Loucy (cell line): ENCODE measurements around the gene TET2.

Source experiments
- H2AFZ ChIP-seq: fragments of 200-600 bp; sonication (generic); 2 replicates; pipeline ENCODE4 v1.6.0; 2016; ENCODE audit warnings: antibody characterized with exemption, mild to moderate bottlenecking, low read length, moderate library complexity
- H3F3A ChIP-seq: fragments of 200-600 bp; 2 replicates; pipeline ENCODE4 v1.6.0; 2016; ENCODE audit warnings: antibody characterized with exemption, low read depth, mild to moderate bottlenecking
- H3K27me3 ChIP-seq: fragments of 200-600 bp; sonication (generic); 2 replicates; pipeline ENCODE4 v1.6.1; 2014; ENCODE audit warnings: low read length, mild to moderate bottlenecking; ENCODE audit not compliant: insufficient read depth, poor library complexity, severe bottlenecking
- H3K36me3 ChIP-seq: fragments of 200-600 bp; sonication (generic); 2 replicates; pipeline ENCODE4 v1.6.1; 2016; ENCODE audit warnings: low read length; ENCODE audit not compliant: insufficient read depth
- H3K4me1 ChIP-seq: fragments of 200-600 bp; sonication (generic); 2 replicates; pipeline ENCODE4 v1.5.1; 2014; ENCODE audit warnings: low read length, mild to moderate bottlenecking; ENCODE audit not compliant: insufficient read depth, poor library complexity, severe bottlenecking
- H3K4me2 ChIP-seq: fragments of 200-600 bp; sonication (generic); 2 replicates; pipeline ENCODE4 v1.6.0; 2014; ENCODE audit warnings: antibody characterized with exemption, low read length, low read depth, mild to moderate bottlenecking; ENCODE audit not compliant: poor library complexity, severe bottlenecking
- H3K4me3 ChIP-seq: fragments of 200-600 bp; sonication (generic); 2 replicates; pipeline ENCODE4 v1.5.1; 2014; ENCODE audit warnings: low read length, mild to moderate bottlenecking, mixed read lengths; ENCODE audit not compliant: poor library complexity, severe bottlenecking
- H3K79me2 ChIP-seq: fragments of 200-600 bp; sonication (generic); 2 replicates; pipeline ENCODE4 v1.6.1; 2014; ENCODE audit warnings: low read length; ENCODE audit not compliant: insufficient read depth
- H3K9ac ChIP-seq: fragments of 200-600 bp; sonication (generic); 2 replicates; pipeline ENCODE4 v1.6.0; 2014; ENCODE audit warnings: mild to moderate bottlenecking, low read depth, low read length, moderate library complexity; ENCODE audit not compliant: poor library complexity, severe bottlenecking
- H3K9me2 ChIP-seq: fragments of 200-600 bp; sonication (generic); replicated peaks from 2 replicates; pipeline ENCODE4 v1.6.1; 2016; ENCODE audit warnings: low read depth, low read length, mixed read lengths
- H3K9me3 ChIP-seq: fragments of 200-600 bp; sonication (generic); 2 replicates; pipeline ENCODE4 v1.6.1; 2014; ENCODE audit warnings: mild to moderate bottlenecking, antibody characterized with exemption, low read length, low read depth; ENCODE audit not compliant: insufficient read depth
- H4K20me1 ChIP-seq: fragments of 200-600 bp; sonication (generic); 2 replicates; pipeline ENCODE4 v1.6.0; 2014; ENCODE audit warnings: antibody characterized with exemption, low read length, mild to moderate bottlenecking; ENCODE audit not compliant: insufficient read depth, poor library complexity, severe bottlenecking
- EZH2phosphoT487 ChIP-seq: fragments of 200-600 bp; IDR thresholded peaks from 2 replicates; pipeline ENCODE4 v1.6.1; 2018; ENCODE audit warnings: antibody characterized with exemption, mild to moderate bottlenecking, moderate library complexity, borderline replicate concordance
- TF ChIP-seq, protein P1 (sequence below): fragments of 200-600 bp; sonication (generic); conservative IDR thresholded peaks from 2 replicates; pipeline ENCODE4 v1.5.1; 2014; ENCODE audit warnings: mild to moderate bottlenecking, antibody characterized with exemption, low read length

Gene TET2

GRCh38 chr4:105257817-105258495 lies 111.3 kb downstream of the TET2 start:
- Histone ChIP-seq H3K9me2 (no peaks in the 10 kb centered on the region), H3K4me2 (no peak overlapping the region), H4K20me1 (no peaks in the 10 kb centered on the region), H3K27me3 (no peaks in the 10 kb centered on the region), H3F3A (no peaks in the 10 kb centered on the region), H3K79me2 (no peaks in the 10 kb centered on the region), H3K36me3 (no peaks in the 10 kb centered on the region), H3K4me1 (no peaks in the 10 kb centered on the region), H3K9ac (no peak overlapping the region), H3K9me3 (no peaks in the 10 kb centered on the region; the same call in 1 of the 2 replicates), H3K4me3 (no peak overlapping the region), H2AFZ (no peak overlapping the region)
- TF ChIP-seq EZH2phosphoT487, result no peak
- TF ChIP-seq, protein P1, sequence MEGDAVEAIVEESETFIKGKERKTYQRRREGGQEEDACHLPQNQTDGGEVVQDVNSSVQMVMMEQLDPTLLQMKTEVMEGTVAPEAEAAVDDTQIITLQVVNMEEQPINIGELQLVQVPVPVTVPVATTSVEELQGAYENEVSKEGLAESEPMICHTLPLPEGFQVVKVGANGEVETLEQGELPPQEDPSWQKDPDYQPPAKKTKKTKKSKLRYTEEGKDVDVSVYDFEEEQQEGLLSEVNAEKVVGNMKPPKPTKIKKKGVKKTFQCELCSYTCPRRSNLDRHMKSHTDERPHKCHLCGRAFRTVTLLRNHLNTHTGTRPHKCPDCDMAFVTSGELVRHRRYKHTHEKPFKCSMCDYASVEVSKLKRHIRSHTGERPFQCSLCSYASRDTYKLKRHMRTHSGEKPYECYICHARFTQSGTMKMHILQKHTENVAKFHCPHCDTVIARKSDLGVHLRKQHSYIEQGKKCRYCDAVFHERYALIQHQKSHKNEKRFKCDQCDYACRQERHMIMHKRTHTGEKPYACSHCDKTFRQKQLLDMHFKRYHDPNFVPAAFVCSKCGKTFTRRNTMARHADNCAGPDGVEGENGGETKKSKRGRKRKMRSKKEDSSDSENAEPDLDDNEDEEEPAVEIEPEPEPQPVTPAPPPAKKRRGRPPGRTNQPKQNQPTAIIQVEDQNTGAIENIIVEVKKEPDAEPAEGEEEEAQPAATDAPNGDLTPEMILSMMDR, result 0 out of 2 replicates have a peak, but pooled peaks have one; percentile 7

DNA sequence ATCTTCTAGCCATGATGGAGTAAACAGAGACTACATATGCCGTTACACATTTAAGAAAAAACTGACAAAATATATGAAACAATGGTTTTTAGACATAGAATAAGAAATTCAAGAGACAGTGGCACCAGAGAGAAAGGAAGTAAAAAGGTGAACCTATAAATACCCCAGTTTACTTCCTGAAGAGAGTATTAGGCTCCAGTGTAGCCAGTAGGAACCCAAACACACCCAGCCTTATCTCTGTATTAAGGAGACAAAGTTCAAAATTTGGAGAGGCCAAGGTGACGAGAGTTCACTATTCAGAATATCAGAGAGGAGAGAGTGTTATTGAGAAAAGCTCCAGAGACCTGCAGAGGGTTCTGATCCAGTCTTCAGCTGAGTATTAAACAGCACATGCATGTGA lies 119.0 kb downstream of the TET2 start:
- Histone ChIP-seq H3F3A (no peaks in the 10 kb centered on the region), H2AFZ (peak overlapping the region; percentile 9; the same call in 1 of the 2 replicates), H3K9ac (no peak overlapping the region), H3K9me2 (no peaks in the 10 kb centered on the region), H3K36me3 (no peaks in the 10 kb centered on the region), H3K9me3 (no peaks in the 10 kb centered on the region), H3K4me1 (peaks cover 6% of the 10 kb centered on the region), H4K20me1 (no peaks in the 10 kb centered on the region), H3K4me3 (no peak overlapping the region), H3K79me2 (no peaks in the 10 kb centered on the region), H3K4me2 (no peak overlapping the region), H3K27me3 (no peaks in the 10 kb centered on the region)
- no peak for TF ChIP-seq EZH2phosphoT487

DNA sequence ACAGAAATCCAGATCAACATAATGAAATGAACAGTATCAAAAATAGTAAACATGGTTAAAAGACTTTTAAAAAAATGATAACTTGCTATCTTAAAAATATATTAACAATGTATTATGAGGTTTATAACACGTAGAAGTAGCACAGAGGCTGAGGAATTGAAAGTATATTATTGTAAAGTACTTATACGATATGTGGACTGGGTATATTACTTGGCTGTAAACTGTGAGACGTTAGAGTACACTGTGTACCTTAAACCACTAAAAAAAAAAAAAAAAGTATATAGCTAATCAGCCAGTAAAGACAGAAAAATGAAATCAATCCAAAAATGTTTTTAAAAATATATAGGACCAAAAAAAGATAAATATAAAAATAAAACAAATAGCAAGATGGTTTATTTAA lies 120.6 kb downstream of the TET2 start:
- peaks cover 6% of the 10 kb centered on the region for H3K4me1 ChIP-seq
- H3K4me2 ChIP-seq, result no peak overlapping the region
- no peaks in the 10 kb centered on the region for H3K9me2 ChIP-seq
- no peaks in the 10 kb centered on the region for H3K27me3 ChIP-seq
- H3K9me3 ChIP-seq, result no peaks in the 10 kb centered on the region
- H3F3A ChIP-seq, result no peaks in the 10 kb centered on the region
- H3K79me2 ChIP-seq, result no peaks in the 10 kb centered on the region
- no peak overlapping the region for H2AFZ ChIP-seq
- TF ChIP-seq, protein P1, result no peak
- no peak for TF ChIP-seq EZH2phosphoT487
- H3K36me3 ChIP-seq, result no peaks in the 10 kb centered on the region
- no peak overlapping the region for H3K9ac ChIP-seq
- no peak overlapping the region for H3K4me3 ChIP-seq
- H4K20me1 ChIP-seq, result no peaks in the 10 kb centered on the region

DNA sequence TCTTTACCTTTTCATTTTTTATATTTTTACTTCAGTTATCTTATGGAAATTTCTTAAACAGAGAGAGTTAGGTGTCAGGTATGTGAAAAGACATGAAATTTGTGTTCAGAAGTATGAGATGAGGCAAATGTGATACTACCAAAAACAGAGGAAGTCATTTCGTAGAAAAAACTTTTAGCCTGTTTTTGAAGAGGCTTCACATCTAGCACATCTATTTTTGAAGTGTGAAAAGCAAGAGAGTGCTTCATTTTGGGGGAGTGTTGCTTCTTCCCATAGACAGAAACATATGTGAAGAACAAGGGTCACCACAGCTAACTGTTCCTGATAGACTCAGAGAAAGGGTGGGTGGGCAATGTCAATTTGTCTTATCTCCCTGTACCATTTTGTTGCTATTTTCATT lies 125.3 kb downstream of the TET2 start:
- no peaks in the 10 kb centered on the region for H3K36me3 ChIP-seq
- H3K4me2 ChIP-seq, result no peak overlapping the region
- TF ChIP-seq EZH2phosphoT487, result no peak
- TF ChIP-seq, protein P1, result no peak
- no peak overlapping the region for H3K9ac ChIP-seq
- H3K27me3 ChIP-seq, result no peaks in the 10 kb centered on the region
- peaks cover 12% of the 10 kb centered on the region for H3K4me1 ChIP-seq
- no peaks in the 10 kb centered on the region for H4K20me1 ChIP-seq
- H3K4me3 ChIP-seq, result no peak overlapping the region
- H3F3A ChIP-seq, result no peaks in the 10 kb centered on the region
- H3K9me2 ChIP-seq, result no peaks in the 10 kb centered on the region
- no peak overlapping the region; the same call in 1 of the 2 replicates for H2AFZ ChIP-seq
- no peaks in the 10 kb centered on the region for H3K9me3 ChIP-seq
- no peaks in the 10 kb centered on the region for H3K79me2 ChIP-seq
